ENCODE data around the gene TMEM213.

DNA sequence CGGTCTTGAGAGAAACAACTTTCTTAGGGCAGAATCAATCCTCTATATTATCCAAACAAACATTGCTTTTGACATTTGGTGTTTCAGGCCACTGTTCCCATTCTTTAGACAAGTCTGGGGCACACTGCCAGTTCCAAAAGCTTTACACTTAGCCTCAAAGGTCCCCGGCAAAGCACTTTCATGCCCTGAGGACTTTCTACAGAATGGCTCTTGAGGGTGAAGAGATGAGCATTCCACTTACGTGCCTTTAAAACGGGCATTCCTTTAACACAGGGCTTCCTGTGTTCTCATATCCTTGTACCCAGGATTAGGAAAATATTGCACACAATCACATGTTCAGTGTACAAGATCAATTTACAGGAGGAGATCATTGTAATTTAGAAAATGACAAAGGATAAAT, 13.1 kb upstream of the TMEM213 start:
- TF ChIP-seq, protein P1, sequence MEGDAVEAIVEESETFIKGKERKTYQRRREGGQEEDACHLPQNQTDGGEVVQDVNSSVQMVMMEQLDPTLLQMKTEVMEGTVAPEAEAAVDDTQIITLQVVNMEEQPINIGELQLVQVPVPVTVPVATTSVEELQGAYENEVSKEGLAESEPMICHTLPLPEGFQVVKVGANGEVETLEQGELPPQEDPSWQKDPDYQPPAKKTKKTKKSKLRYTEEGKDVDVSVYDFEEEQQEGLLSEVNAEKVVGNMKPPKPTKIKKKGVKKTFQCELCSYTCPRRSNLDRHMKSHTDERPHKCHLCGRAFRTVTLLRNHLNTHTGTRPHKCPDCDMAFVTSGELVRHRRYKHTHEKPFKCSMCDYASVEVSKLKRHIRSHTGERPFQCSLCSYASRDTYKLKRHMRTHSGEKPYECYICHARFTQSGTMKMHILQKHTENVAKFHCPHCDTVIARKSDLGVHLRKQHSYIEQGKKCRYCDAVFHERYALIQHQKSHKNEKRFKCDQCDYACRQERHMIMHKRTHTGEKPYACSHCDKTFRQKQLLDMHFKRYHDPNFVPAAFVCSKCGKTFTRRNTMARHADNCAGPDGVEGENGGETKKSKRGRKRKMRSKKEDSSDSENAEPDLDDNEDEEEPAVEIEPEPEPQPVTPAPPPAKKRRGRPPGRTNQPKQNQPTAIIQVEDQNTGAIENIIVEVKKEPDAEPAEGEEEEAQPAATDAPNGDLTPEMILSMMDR (IDR thresholded peaks at IDR 0.05; ENCODE audit: low read length): no peak
- TF ChIP-seq EZH2 (optimal IDR thresholded peaks at IDR 0.05; ENCODE audit: low read depth, low read length): no peak
